Motor neuron (in vitro differentiated cells): Measurements from ENCODE around the gene CLEC5A. TPM values are rescaled to one million over a fixed set of nuclear protein-coding genes. Genes with fewer than 3 reads are reported as not detected.
A peak's percentile ranks its signal among the peaks of the same experiment; 100 is the strongest.

ENCODE experiments used
- ATAC-seq, 8 experiments: fragments of 200-7000 bp; cut with Tn5 transposase; replicated peaks in 6 of 8; 2 replicates each; pipeline ENCODE4 v1.8.0; 2021; ENCODE audit warnings: mild to moderate bottlenecking in 8 of 8, moderate library complexity in 8 of 8
- H3K27ac ChIP-seq, 2 donors: fragments of 250-450 bp; sonication (Bioruptor Pico); 2 replicates each; pipeline ENCODE4 v1.9.0; 2021; ENCODE audit warnings: antibody characterized with exemption in 2 of 2, mild to moderate bottlenecking in 2 of 2, moderate library complexity in 1 of 2
- H3K4me1 ChIP-seq, 2 donors: fragments of 250-450 bp; sonication (Bioruptor Pico); replicated peaks in 1 of 2; 2 replicates each; pipeline ENCODE4 v1.6.1; 2021; ENCODE audit warnings: antibody characterized with exemption in 2 of 2, mild to moderate bottlenecking in 2 of 2, moderate library complexity in 1 of 2
- H3K4me3 ChIP-seq, 5 donors: fragments of 250-450 bp; sonication (Bioruptor Pico); 2 replicates each; pipeline ENCODE4 v1.9.0; 2021; ENCODE audit warnings: antibody characterized with exemption in 5 of 5, mild to moderate bottlenecking in 5 of 5, moderate library complexity in 4 of 5
- WGBS, 10 experiments: fragments of 450-650 bp; shearing (Covaris generic); methylation state at CpG; one replicate each; pipeline ENCODE4 v1.0.0; 2022; 5-methylcytosine and 5-hydroxymethylcytosine counted together
- in situ Hi-C, 9 experiments: fragments of 400-800 bp; cut with MboI; loops; one replicate each; pipeline ENCODE4 v1.15.0; 2021; ENCODE audit warnings: low sequenced_read_pairs in 9 of 9, low pct_unique_long_range_greater_than_20kb in 2 of 9; ENCODE audit not compliant: unreplicated experiment in 9 of 9
- total RNA-seq, 8 experiments: library from RNA; unstranded; fragments of 300-600 nt; gene quantifications; 2 replicates each; pipeline versions ENCODE4 v1.2.3 to v1.2.4, GENCODE V29; 2022

CLEC5A gene
- total RNA-seq, 8 experiments from 2014 or later = 0.04 to 0.63 (median 0.38) TPM; not detected in 1

DNA sequence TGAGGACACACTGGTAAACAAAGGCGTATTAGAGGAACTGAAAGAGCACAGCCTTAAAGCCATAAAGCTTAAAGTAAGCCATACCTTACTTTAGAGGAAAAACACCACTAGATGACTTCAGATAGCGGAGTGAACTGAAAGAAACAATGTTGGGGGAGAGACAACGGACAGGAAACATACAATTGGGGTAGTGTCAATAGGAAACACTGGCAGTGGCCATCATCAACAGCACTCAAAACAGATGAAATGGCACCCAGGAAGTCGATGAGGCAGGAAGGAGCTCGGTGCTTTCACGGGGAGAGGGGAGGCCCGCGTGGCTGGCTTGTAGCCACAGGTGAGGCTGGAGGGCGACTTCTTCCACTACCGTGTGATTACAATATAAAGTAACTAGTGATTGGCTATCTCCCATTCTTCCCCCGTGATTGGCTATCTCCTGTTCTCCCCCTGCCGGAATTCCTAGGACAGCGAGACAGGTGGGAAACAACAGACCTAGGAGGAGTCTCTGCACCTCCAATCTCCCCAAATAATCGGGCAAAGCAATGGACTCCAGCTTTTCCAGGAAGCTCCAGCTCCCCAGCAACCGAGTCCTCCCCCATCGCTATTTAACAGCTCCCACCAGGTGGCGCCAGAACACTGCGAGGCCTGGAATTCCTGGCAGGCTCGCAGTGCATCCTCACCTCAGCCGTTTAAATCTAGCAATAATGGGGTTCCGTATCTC, 29.2 kb upstream of the CLEC5A start:
- H3K4me3 ChIP-seq = peak overlapping the region; percentile 10 to 24 (median 19)
- peak; percentile 56 to 97 (median 76) for ATAC-seq
- no peaks in the 10 kb centered on the region for H3K4me1 ChIP-seq
- in situ Hi-C loops = loop anchor here in 1 of 9 experiments (10.0 kb wide), 1 partner anchor 209 kb away; no protein-coding TSS in a partner anchor
- no peak overlapping the region for H3K27ac ChIP-seq
- 6 to 87% (median 29%) methylated on average over 2 to 16 of the region's 21 CpGs for WGBS, 10 experiments

DNA sequence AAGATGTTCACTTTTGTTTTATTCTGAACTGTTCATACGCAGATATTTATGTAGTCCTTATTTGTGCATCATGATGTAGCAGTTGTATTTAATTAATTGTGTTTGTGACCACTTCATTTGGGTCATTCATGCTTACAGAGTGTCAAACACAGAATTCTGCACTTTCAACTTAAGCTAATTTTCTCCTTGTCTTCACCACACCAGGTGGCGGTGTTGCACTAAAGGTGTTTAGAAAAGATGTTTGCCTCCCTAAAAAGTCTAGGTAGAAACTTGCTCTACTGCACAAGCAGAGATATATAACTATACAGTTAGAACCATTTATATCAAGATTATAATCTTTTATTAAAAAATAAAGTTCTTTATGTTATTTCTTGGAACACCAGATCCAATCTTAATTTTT, 28.1 kb upstream of the CLEC5A start:
- no peak overlapping the region for H3K4me3 ChIP-seq
- in situ Hi-C loops = loop anchor here in 3 of 9 experiments (10.0 to 25.0 kb wide), 2 partner anchors 210 to 212 kb away; no protein-coding TSS in a partner anchor
- 10 to 100% (median 58%) methylated on average over 1 to 2 of the region's 2 CpGs; no CpG with 5 or more reads in 2 of the 10 experiments for WGBS, 10 experiments
- no peak for ATAC-seq
- H3K27ac ChIP-seq = no peak overlapping the region
- no peaks in the 10 kb centered on the region for H3K4me1 ChIP-seq

DNA sequence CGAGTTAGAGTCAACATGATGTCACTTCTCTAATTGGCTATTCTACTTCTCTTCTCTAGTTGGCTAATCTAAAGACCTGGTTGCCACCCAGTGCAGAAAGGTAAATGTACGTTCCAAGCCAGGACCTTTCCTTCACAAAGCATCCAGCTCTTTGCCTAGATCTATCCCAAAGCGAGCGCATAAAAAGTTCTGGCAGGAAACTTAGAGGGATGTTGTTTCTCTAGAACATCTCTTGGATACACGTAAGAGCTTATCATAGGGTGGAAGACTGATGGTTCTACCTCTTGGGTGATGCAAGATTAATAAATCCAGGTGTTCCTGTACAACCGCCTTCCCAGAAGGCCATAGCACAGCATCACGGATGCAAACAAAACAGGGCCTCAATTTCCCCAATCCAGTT, 26.9 kb upstream of the CLEC5A start, which contains the start of gene TAS2R38:
TSS of gene TAS2R38 (minus strand) at position 101 of the 400 bp plus-strand sequence. CDS start at position 17, 84 bp downstream.
- 52 to 90% (median 83%) methylated on average over 1 to 7 of the region's 7 CpGs; no CpG with 5 or more reads in 4 of the 10 experiments for WGBS, 10 experiments
- in situ Hi-C loops = loop anchor here in 3 of 9 experiments (10.0 to 25.0 kb wide), 2 partner anchors 211 to 214 kb away; no protein-coding TSS in a partner anchor
- Histone ChIP-seq H3K4me1 (no peaks in the 10 kb centered on the region), H3K27ac (no peak within 1 kb of the TSS), H3K4me3 (no peak within 1 kb of the TSS)
- no peak for ATAC-seq

DNA sequence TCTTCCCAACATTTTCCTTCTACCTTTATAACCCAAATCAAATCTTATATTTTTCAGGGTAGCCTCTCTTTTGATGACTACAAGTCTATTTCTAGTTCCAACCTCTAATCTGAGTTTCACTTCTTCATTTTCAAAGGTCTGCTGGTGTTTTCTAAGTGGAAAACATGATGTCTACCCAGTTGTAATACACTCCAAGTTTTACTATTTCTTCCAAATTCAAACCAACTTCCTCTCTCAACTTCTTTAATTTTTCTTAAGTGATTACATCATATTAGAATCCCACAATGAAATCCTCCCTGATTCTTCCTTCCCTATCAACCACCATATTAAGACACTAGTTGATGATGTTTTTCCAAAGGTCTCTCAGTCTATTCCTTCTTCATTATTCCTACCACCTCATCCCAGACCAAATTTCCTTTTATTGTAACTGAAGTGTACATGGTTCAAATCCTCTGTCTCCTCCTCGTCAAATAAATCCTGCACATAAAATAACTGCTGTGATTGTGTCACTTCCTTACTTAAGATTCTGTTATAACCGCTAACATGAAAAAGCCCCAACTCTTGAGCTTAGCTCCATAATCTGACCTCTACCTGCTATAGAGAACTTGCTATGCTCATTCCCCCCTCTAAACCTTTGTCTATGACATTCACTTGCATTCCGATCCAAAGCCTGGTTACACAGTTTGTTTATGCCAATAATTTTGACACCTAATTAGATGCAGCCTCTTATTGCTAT, 14.1 kb upstream of the CLEC5A start:
- in situ Hi-C loops = loop anchor here in 2 of 9 experiments (25.0 kb wide), 1 partner anchor 226 kb away; no protein-coding TSS in a partner anchor
- no peak for ATAC-seq
- Histone ChIP-seq H3K27ac (no peak overlapping the region), H3K4me3 (no peak overlapping the region), H3K4me1 (no peaks in the 10 kb centered on the region)
- WGBS, 10 experiments = 13 to 94% (median 81%) methylated on average over 2 to 3 of the region's 3 CpGs

DNA sequence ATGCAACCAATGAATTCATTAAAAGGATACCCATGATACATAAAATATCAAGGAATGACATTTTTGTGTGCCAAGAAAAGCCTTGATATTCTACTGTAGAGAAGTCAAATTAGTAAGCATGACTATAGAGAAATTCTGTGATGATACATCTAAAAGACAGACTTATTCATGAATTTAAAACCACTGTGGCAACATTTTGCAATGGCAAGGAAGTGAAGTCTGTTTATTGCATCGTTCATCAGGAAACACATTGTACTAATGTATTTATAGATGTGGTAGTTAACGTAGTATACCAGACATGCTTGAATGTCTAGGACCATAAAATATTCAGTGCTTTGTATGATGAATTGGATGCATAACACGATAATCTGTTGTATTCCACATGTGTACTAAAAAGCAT, 9.3 kb upstream of the CLEC5A start:
- peak in 1 of 8 experiments; percentile 37 for ATAC-seq
- no peak overlapping the region for H3K4me3 ChIP-seq
- no peaks in the 10 kb centered on the region for H3K4me1 ChIP-seq
- 7 to 100% (median 73%) methylated on average over 1 to 3 of the region's 3 CpGs; no CpG with 5 or more reads in 1 of the 10 experiments for WGBS, 10 experiments
- in situ Hi-C loops = loop anchor here in 2 of 9 experiments (25.0 kb wide), 1 partner anchor 231 kb away; no protein-coding TSS in a partner anchor
- no peak overlapping the region for H3K27ac ChIP-seq

DNA sequence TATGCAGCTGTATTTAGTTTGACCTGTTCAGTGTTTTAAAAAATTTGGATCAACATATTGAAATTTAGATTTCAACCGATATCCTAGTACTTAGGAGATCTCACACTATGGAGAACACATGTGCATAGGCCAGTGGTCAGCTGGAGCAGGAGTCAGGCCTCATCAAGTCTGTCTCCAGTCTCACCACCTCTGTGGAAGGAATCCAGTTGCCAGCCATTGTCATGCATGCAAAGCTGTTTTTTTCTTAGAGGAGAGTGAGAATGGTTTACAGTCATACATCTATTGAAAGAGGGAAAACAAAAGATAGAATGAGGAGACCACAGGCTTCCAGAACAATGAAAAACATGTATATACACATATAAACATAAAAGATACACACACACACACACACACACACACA, 7.6 kb upstream of the CLEC5A start:
- no peak for ATAC-seq
- no peak overlapping the region for H3K27ac ChIP-seq
- no peak overlapping the region for H3K4me3 ChIP-seq
- in situ Hi-C loops = loop anchor here in 2 of 9 experiments (25.0 kb wide), 1 partner anchor 233 kb away; no protein-coding TSS in a partner anchor
- H3K4me1 ChIP-seq = no peaks in the 10 kb centered on the region
- 0 to 67% (median 31%) methylated on average over 1 of the region's 1 CpG; no CpG with 5 or more reads in 4 of the 10 experiments for WGBS, 10 experiments

DNA sequence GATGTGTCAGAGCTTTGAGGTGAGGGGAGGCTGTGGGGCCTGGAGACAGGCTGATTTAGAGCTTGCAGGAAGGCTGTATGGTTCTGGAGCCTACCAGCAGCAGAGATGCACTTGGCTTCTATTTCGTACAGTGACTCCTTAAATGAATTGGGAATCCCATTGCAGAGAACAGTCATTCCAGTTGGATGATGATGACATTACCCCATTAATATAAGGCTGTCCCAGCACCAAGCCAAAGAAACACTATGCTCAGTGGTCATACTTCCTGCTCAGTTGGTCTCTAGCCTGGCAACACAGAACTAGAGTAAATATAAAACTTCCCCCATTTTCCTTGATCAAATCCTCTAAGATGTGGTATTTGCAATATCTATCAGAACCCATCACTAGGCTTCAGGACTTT, 5.7 kb upstream of the CLEC5A start:
- ATAC-seq = no peak
- Histone ChIP-seq H3K4me1 (no peaks in the 10 kb centered on the region), H3K4me3 (no peak overlapping the region), H3K27ac (no peak overlapping the region)
- 0 to 100% (median 93%) methylated on average over 1 of the region's 1 CpG; no CpG with 5 or more reads in 4 of the 10 experiments for WGBS, 10 experiments
- in situ Hi-C loops = loop anchor here in 2 of 9 experiments (25.0 kb wide), 1 partner anchor 235 kb away; no protein-coding TSS in a partner anchor

DNA sequence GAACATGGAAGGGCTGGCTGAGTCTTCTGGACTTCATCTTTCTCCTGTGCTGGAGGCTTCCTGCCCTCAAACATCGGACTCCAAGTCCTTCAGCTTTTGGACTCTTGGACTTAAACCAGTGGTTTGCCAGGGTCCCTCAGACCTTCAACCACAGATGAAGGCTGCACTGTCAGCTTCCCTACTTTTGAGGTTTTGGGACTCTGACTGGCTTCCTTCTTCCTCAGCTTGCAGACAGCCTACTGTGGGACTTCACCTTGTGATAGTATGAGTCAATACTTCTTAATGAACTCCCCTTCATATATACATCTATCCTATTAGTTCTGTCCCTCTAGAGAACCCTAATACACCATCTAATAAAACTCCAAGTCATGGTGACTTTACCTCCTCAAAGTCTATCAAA, 4.0 kb upstream of the CLEC5A start:
- no peaks in the 10 kb centered on the region for H3K4me1 ChIP-seq
- no peak overlapping the region for H3K4me3 ChIP-seq
- ATAC-seq = no peak
- in situ Hi-C loops = loop anchor here in 2 of 9 experiments (25.0 kb wide), 1 partner anchor 236 kb away; no protein-coding TSS in a partner anchor
- WGBS, 10 experiments = 0 to 86% (median 83%) methylated on average over 1 of the region's 1 CpG; no CpG with 5 or more reads in 6 of the 10 experiments
- H3K27ac ChIP-seq = no peak overlapping the region

DNA sequence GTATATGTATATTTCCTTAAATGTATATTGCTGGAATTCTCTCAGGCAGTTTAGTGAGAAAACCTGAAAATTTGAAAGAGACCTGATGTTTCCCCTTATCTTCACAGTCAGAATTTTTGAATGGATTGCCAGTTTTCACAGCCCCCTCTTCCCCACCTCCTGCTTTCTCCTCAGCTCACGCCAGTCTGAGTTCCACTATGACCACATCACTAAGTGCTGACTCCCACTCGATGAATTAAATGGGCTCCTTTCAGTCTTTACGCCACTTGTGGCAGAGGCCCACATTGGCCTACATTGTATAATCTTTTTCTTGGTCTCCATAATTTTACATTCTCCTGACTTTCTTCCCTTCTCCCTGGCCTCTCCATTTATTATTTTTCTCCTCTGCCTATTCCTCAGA, 3.1 kb upstream of the CLEC5A start:
- Histone ChIP-seq H3K4me3 (no peak overlapping the region), H3K4me1 (no peaks in the 10 kb centered on the region), H3K27ac (no peak overlapping the region)
- WGBS, 10 experiments = 0 to 95% (median 70%) methylated on average over 2 to 3 of the region's 3 CpGs; no CpG with 5 or more reads in 1 of the 10 experiments
- in situ Hi-C loops = loop anchor here in 2 of 9 experiments (25.0 kb wide), 1 partner anchor 237 kb away; no protein-coding TSS in a partner anchor
- no peak for ATAC-seq

DNA sequence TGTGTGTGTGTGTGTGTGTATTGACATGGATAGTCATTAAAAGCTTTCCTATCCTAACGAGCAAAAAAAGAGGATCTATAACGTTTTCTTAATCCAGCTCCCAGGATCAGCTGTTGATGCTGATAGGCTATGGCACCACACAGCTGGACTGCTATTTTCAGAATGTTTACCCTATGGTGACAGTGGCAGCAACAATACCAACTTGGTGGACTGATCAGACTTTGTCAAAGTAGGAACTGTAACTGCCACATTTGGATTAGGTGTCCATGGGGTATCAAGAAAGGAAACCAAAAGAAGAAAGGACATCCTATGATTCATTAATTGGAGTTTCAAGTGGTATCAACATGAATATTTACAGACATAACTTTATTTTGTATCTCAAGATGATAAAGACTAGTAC, 2.7 kb upstream of the CLEC5A start:
- in situ Hi-C loops = no loop called here

DNA sequence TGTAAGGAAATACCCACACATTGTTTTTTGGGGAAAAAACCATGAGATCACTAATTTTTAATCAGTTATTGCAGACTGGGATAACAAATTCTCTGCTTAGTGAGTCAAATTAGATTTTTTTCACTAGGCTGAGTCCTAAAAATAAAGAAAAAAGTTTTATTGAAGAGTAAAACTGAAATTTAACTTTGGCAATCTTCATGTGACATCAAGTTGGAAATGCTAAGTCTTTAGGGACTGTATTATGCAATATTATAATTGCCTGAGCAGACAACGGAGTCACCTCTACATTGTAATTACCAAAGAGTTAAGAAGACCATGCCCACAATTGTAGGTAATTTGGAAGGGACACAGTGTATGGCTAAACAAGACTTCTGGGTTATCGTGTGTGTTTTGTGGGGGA, 2.2 kb upstream of the CLEC5A start:
- WGBS, 10 experiments = 29 to 100% (median 79%) methylated on average over 1 to 2 of the region's 2 CpGs; no CpG with 5 or more reads in 6 of the 10 experiments
- H3K4me1 ChIP-seq = no peaks in the 10 kb centered on the region
- no peak overlapping the region for H3K27ac ChIP-seq
- no peak for ATAC-seq
- in situ Hi-C loops = no loop called here
- no peak overlapping the region for H3K4me3 ChIP-seq

More for the DNA sequence above, 2.7 kb upstream of the CLEC5A start:
- 0 to 80% (median 60%) methylated on average over 1 to 2 of the region's 2 CpGs; no CpG with 5 or more reads in 5 of the 10 experiments for WGBS, 10 experiments
- H3K4me1 ChIP-seq = no peaks in the 10 kb centered on the region
- ATAC-seq = no peak
- no peak overlapping the region for H3K4me3 ChIP-seq
- no peak overlapping the region for H3K27ac ChIP-seq

DNA sequence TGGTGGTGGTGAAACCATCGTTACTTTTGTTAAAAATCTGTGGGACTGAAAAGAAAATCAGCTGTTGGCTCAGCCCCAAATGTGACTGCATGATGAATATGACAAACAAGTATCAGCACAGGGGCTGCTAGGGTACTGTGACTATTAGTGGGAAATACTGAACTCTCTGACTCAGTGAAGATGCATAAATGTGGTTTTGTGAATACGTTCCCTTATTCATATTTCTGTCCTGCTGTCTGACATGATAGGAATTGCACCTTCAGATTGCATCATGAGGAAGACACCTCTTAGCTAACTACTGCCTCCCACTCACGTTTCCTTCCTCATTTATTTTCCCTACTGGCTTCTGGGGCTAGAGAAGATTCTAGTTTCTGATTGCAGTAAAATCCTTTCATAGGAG, 1.4 kb downstream of the CLEC5A start:
- WGBS, 10 experiments = 0 to 92% (median 40%) methylated on average over 1 to 3 of the region's 3 CpGs; no CpG with 5 or more reads in 1 of the 10 experiments
- ATAC-seq = peak in 1 of 8 experiments; percentile 38
- Histone ChIP-seq H3K4me1 (no peaks in the 10 kb centered on the region), H3K27ac (no peak overlapping the region), H3K4me3 (no peak overlapping the region)
- in situ Hi-C loops = no loop called here
